HuH-7 (cell line): ENCODE data around the gene ACAA2.

Experiments used
- DNase-seq: peaks from one replicate; pipeline ENCODE4 v3.0.0; 2011; ENCODE audit warnings: low spot score

The ACAA2 gene

DNA sequence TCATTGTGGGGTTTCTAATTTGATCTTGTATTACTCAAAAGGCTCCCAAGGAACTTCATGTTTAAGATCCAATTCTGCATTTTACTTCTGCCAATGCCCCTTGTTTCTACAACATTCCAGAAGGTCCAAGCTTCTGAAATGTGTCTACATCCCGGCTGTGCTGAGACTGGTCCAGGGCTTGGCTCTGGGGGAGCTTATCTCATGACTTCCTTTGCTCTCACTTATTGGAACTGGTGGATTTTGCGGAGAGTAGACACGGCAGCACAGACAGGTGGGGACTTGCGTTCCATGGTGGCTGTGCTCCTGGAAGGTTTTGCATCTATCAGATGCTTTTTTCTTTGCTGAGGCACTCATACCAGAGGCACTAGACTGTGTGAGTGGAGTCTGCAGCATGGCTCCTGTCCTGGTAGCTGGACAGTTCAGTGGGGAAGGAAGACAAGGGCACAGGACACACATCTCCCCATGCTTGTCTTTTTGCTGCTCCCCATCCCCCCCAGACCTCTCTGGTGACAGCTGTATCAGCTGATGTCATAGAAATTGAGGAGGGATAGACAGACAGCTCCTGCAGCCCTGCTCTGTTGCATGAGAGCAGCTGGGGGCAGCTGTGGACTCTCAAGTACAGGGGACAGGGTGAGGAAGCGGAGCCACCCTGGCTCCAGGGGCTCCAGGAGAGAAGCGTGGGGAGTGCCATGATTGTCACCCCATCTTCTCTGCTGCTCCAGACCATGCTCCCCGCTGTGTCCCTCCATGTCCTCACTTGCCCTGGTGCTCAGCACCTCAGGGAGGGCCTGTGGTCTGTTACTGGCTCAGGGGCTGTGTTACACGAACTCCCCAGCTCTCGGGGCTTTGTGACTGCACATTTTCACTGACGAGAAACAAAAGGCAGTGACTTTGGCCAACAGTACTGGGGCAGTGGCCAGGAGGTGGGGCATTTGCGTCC lies 46.0 kb downstream of the ACAA2 start:
- DNase-seq: no peak

DNA sequence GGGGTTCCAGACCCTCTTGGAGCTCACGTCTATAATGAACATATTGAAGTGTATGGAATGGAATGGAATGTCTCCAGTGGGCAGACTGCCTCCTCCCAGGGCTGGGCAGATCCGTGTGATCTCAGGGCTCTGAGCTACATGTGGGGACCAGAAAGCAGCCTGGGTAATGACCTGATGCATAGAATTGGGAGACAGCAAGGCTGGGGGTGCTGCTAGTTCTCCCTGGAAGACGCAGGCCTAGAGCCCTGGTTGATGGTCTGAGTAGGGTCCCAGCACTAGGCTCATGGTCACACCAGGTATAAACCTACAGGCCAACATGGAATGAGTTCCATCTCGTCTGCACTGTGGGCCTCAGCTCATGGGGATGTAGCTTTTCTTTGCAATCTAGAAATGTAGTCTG lies 46.7 kb downstream of the ACAA2 start:
- DNase-seq: no peak

DNA sequence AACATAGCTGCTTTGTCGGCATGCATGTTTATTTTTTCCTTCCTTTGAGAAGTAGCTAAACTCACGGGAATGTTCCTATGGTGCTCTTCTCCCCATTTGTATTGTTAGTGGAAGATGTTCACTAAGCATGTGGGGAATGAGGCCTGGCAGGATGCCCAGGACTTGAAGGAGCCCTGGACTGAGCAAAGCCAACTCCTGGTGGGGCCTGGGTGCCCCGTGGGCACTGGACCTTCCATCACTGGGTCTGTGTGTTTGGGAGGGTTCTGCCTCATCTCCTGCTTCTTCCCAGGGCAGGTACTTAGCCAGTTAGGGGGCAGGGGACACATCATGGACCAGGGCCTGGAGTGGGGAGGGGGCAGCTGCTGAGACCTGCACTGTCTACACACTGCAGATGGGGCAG lies 49.3 kb downstream of the ACAA2 start:
- no peak for DNase-seq

DNA sequence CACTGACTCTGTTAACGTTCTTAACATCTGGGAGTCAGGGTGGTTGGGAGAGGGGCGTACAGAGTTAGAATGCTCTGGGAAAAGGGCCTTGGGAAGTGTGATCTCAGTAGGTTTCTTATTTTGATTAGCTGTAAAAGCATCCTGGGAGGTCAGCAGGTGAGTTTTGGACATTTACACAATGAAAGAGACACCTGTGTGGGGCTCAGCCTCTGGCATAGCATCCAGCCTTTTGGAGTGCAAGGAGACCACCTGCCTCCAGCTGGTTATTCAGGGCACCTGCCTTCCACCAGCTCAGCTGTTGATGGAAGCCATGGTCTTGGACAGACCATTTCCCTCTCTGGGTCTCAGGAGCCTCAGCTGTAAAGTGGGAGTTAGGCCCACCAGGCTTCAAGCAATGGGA lies 49.7 kb downstream of the ACAA2 start:
- DNase-seq: no peak

DNA sequence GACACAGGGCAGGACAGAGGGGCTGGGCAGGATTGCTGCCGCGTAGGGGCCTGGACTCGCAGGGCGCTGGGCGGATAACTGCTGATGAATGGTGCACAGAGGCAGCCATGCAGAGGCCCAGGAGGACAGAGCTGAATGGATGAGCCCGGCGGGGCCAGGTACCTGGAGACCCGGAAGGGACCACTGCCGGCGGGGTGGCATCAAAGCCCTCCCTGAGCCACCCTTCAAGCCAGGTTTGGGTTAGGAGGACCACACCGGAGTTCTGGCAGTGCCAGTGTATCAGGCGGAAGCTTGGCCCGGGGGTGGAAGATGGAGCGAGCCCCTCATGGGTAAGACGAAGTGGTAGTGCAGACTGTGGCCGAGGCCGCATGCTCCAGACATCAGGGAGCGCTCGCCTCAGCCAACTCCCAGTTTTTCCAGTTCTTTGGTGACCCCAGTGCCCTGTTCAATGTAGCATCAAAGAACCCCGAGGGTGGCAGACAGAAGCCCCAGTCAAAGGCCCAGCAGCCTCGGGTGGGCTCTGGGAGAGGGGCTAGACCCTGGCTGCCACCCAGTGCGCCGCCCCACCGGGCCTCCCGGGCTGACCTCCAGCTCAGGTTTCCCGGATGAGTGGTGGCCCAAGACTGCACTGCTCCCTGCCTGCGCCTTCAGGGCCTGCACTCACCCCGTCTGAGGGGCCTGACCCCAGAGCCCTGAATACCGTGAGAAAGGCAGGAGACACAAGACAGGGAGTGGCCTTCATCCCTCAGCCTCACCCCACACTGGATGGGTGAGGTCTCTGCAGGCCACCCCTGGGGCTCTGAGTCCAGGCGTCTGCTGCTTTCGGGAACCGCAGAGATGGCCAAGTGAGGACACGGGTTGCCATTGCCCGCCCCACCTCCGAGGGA lies 50.9 kb downstream of the ACAA2 start:
- DNase-seq: no peak

DNA sequence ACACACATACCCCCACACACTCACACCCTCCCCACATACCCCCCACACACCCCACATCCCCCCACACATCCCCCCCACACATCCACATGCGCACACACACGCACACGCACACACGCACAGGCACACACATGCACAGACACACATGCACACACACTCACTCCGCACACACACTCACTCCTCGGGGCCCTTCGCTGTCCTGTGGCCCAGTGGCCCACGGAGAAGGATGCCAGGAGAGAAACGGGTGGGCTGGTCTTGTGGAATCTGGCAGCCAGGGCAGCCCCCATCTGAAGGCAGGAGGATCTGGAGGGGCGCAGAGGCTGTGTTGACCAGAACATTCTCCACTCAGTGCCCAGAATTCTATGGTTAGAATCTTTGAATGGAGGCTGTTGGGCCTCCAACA lies 51.6 kb downstream of the ACAA2 start:
- no peak for DNase-seq

DNA sequence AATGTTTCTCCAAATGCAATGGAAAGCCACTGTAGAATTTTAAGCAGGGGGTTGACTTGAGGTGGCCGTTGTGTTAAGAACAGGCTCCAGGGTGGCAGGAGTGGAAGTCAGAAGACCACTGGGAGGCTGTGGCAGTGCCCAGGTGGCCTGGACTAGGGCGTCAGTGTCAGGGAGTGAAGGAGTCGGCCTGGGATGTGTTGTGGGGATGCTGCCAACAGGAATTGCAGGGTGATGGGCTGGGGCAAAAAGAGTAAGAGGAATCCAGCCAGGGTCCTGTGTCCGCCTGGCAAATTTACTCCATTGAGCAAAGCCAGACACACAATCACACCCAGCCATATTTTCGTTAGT lies 55.1 kb downstream of the ACAA2 start:
- no peak for DNase-seq

DNA sequence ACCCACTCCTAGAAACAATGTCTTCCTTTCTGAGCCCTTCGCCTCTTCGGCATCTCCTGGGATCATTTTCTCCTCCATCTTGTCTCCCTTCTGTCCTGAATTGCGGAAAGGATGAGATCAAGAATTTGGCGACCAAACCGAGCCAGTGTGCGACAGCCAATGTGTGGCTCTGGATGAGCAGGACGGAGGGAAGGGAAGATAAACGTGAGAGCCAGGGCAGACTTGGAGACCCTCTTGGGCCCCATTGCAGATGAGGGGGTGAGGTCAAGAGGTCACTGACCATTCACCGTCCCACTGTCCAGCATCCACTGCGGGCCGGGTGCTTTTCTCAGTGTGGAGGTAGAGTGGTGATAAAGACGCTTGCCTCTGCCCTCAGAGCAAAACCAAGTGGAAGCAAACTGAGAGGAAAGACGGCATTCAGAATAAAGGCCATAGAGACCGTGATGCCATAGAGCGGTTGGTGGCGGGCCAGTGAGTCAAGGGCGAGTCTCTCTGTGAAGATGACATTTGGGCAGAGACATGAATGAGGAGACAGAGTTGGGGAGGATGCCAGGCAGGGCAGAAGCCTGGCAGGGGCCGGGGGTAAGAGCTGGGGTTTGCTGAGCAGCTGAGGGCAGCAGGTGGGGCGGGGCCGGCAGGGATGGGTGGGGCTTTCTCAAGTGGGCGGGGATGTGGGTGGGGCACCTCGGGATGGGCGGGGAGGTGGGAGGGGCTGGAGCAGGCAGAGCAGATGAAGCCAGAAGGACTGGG lies 55.6 kb downstream of the ACAA2 start:
- no peak for DNase-seq

DNA sequence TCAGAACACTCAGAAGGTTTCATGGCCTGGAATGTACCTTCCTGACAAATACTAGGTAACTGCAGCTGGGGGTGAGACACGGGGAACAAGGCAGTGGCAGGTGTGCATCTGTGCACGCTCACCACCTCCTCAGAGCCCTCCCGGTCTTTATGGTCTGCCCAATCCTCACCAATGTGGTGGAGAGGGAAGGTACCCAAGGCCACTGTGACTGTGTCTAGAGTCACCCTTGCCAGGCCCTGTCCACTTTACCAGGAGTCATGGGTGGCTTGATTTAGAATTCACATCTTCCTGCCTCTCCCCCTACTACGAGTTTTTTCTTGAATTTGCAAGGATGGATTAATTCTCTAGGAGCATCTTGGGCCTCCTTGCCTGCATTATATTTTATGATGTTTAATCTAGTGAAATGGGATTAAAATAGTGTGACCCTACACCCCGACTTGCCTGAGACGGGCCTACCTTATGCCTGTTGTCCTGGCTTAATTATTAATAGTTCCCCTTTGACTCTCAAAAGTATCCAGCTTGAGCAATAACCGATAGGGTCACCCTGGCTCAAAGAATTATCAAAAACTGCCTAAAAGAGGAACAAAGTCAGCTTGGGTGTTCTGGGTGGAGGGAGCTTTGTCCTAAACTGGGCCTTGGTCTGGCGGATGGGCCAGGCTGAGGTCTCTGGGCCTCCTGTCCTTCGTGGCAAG lies 56.5 kb downstream of the ACAA2 start:
- DNase-seq: no peak

DNA sequence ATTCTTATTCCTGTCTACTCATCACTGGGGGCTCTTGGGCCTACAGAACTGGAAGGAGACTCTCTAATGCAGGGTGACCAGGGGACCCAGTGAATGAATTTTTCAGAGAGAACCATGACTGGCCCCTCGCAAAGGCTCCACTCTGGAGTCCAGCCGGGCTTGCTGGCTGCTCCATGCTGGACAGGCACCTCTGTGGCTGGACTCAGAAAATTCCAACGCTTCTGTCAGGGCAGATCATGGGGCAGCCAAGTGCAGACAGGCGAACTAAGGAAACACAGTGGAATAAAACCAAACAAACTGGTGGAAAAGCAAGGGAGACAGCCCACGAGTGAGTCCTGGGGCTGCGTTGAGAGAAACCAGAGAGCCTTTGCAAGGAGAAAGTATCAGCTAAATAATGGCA lies 57.2 kb downstream of the ACAA2 start:
- no peak for DNase-seq

DNA sequence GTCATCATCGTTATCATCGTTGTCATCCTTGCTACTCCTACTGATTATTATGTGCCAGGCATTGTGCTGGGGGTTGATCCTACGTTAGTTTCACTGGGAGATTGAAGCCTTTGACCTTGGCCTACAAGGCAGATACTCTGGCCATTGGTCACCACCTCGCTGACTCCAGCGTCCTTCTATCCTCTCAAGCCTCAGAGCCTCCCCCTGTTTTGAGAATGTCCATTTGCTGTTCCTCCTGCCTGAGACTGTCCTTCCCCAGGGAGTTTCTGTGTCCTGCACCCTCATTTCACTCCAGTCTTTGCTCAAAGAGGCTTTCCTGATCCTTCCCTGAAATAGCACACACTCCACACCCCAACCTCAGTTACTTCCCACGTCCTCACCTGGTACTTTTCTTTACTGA lies 57.8 kb downstream of the ACAA2 start:
- DNase-seq: no peak

DNA sequence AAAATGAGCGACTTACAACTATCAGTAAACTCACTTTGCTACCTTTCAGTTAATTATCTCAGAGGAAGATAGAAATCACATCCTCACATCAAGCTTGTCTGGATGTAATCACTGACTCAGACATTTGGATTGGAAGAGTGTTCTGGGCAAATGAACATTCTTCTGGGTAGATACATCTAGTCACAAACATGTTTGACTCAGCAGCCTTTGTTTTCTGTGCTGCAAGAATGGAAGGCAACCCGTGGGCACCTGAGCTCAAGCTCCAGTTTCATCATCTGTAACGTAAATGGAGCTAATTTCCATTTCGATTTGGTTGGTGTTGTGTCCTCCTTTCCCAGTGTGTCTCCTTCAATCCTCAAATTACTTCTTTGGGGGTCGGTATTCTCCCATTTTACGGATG lies 58.5 kb downstream of the ACAA2 start:
- DNase-seq: no peak

DNA sequence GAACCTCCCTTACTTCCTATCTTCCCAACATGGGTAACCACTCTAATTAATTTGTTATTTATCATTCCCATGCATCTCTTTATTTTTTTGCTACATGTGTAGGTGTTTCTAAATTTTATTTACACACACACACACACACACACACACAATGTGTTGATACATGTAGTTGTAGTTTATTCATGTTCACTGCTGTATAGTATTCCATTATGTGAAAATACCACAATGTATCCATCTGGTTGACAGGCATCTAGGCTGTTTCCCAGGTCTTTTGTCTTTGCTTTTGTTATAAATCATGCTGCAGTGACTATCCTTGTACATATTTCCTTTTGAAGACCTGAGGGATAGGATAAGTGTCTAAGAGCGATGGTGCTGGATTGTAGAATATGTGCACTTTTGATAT lies 59.7 kb downstream of the ACAA2 start:
- DNase-seq: no peak

DNA sequence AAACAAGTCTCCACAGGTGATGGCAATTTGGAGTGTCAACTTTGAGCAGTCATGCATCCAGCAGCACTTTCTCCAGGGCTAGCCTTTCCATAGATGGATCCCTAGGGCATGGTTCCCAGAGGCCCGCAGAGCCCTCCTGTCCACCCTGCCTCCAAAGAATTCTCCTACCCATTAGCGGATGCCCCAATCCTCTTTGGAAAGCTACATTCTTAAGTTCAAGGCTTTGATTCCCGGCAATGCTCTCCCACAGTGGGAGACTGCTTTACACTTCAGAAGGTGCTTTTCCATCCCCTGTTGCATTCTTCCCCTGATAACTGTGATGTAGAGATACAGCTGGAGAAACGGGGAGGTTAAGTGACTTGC lies 61.3 kb downstream of the ACAA2 start:
- DNase-seq: no peak

DNA sequence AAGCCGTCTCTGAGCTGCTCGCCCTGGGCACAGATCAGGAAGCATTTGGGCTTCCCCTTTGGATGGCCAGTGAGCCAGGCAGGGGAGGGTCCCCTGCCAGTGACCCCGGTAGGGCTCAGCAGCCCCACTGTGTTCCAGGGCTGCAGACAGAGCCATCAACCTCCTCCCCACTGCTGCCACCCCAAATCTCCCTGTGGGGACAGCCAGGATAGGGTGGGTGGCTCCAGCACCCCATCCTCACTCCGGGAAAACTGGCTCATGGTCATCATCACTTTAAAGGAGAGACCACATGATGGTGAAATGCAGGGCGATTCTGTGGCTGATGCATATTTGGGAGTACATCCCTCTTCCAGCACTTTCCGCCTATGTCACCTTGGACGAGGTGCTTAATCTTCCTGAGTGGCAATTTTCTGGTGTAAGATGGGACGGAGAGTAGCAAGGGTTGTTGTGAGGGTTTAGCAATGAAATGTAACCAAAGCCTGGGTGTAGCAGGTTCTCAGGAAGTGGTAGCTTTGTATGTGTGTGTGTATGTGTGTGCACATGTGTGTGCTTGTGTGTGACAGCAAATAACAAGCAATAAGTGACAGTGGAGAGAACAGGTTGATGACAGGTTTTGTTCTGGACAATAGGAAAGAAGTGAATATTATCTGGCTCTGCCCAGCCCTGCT lies 61.8 kb downstream of the ACAA2 start:
- no peak for DNase-seq

DNA sequence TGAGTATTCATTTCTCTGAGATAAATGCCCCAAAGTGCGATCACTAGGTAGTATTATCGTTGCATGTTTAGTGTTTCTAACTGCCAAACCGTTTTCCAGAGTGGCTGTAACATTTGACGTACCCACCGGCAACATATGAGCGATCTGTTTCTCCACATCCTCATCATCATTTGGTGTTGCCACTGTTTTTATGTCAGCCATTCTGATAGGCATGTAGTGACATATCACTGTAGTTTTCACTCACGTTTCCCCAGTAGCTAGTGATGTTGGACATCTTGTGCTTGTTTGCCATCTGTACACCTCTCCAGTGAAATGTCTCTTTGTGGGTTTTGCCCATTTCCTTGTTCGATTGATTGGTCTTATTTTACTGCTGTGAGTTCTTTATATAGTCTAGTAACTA lies 63.8 kb downstream of the ACAA2 start:
- DNase-seq: no peak

DNA sequence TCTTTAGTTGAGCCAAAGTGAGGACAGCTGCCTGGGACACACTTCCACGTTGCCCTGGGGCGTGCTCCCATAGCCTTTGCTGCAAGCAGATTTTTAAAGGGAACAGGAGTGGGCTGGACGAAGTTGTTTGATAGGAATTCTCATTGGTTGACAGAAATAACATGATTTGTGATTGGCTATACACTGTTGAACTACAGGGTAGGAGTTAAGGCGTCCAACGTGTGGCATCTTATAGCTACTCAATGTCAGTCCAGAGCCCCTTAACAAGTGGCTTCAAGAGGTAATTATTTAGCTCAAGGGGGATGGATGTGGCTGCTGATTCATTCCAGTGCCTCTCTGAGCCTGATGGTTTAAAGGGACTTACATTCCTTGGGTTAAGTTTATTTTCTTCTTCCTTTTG lies 65.5 kb downstream of the ACAA2 start:
- DNase-seq: no peak

DNA sequence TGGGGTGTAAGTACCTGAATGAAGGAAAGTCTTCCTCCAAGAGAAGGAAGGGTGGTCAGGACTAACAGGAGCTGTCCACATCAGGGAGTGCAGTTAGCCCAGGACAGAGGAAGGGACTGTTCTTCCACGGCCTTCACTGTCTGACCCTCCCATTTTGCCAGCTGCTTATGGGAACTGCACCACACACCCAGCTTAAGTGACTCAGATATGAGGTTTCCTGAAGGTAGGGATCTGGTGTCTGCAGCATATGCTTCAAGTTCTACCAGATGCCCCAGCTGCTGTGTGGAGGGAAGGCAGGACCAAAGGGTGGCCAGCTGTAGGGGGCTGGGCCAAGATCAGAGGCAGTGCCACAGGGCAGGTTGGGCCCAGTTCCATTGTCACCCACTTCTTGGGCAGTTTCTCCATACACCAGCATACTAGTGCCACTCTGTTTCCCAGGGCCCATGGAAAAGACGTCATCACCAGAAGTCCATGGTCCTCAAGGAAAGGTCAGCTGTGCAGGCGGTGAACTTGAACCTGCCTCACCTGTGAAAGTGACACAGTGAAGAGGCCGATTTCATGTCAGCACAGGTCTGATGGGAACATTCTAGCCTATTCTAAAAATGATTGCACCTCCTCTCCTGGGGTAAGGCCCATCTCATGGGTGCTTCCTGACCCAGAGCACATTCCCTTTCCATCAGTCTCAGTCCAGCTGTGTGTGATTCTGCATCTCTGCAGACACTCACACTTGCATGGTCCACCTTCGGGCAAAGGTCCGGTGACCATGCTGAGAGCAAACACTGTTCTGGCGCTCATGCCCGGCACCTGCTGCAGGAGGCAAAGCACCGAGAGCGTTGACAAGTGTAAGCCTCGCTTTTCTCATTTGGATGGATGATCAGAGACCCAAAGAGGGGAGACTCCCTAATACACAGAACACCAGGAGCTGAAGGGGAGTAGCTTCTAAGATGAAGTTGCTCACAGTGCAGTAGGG lies 68.0 kb downstream of the ACAA2 start:
- no peak for DNase-seq

DNA sequence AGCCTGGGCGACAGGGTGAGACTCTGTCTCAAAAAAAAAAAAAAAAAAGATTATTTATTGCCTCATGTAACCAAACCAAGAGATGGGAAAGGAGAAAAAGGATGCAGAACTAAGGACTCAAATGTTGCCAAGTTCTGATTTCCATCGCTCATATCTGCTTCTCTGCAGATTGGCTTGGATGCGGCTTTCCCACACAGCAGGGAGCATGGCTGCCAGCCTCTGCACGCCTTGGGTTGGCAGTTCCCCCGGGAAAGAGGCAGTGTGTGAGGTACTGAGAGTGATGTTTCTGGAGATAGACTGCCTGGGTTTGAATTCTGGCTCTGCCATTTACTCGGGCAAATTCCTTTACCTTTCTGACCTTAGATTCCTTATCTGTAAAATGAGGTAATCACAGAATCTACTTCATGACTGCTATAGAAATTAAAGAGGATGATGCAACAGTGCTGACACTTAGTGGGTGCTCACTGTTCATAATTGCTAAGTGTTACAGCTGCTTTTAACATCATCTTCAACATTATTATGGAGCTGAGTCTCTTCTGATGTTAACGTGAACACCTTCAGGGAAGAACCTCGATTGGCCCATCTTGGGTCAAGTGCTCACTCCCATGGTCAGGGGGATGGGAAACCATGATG lies 68.8 kb downstream of the ACAA2 start:
- DNase-seq: no peak

DNA sequence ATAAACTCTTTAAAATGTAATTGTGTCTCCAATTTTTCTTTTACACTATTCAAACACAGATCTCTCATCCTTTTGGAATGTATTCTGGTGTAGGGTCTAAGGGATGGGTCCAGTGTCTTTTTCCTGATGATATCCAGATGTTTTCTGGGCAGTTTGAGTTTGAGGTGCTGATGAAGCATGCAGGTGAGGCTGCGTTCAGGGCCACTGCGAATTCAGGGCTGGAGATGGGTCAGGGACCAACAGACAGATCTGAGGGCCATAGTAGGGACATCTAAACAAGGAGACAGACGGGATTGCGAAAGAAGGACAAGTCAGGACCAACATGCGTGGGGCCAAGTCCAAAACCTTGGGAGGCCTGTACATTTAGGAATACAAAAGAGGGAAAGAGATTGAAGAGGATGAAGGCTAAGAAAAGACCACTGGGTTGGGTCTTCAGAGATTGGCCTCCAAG lies 70.2 kb downstream of the ACAA2 start:
- DNase-seq: no peak
